Measurements from ENCODE around the gene DUSP1. TPM values are rescaled to one million over a fixed set of nuclear protein-coding genes. Genes with fewer than 3 reads are reported as not detected.

The DUSP1 gene
- total and polyA plus RNA-seq, 10 of the 15 experiments (the other 5 are each of a cell fraction or from before 2014, with no cell fraction given), result 1.4 to 6.2 (median 3.9) TPM

GRCh38 chr5:172728481-172729241 is 42.3 kb downstream of the DUSP1 start (continued):
- TF ChIP-seq POU2F2 (IDR thresholded peaks at IDR 0.05; ENCODE audit: borderline replicate concordance, low read depth, low read length), result no peak
- TF ChIP-seq STAT3 (IDR thresholded peaks at IDR 0.05; ENCODE audit: low read depth, low read length), result no peak
- no peak for TF ChIP-seq TCF3 (IDR thresholded peaks at IDR 0.05; ENCODE audit: borderline replicate concordance, insufficient read depth, low read depth, low read length)
- no peak for TF ChIP-seq SIX5 (IDR thresholded peaks at IDR 0.05; ENCODE audit: low read depth, low read length, severe bottlenecking)

- RAD21 ChIA-PET (ENCODE audit: unreplicated experiment), result no interaction called here
- Histone ChIP-seq H3K9me3 (replicated peaks; ENCODE audit: control insufficient read depth, insufficient read depth, low read length) (no peaks in the 10 kb centered on the region), H3K36me3 (ENCODE audit: control insufficient read depth in 2 of 2, insufficient read depth in 2 of 2, low read length in 1 of 2) (no peaks in the 10 kb centered on the region), H3K79me2 (ENCODE audit: control insufficient read depth, insufficient read depth, low read length) (no peaks in the 10 kb centered on the region), H3K27me3 (replicated peaks in 1 of 2; ENCODE audit: control insufficient read depth in 2 of 2, insufficient read depth in 2 of 2, low read length in 1 of 2) (no peaks in the 10 kb centered on the region; a peak in 1 of 4 replicates), H3K27ac (ENCODE audit: control insufficient read depth, insufficient read depth) (no peak overlapping the region), H3K4me1 (ENCODE audit: control insufficient read depth, insufficient read depth, low read length) (no peaks in the 10 kb centered on the region), H3K4me2 (ENCODE audit: control insufficient read depth, insufficient read depth) (no peak overlapping the region), H4K20me1 (ENCODE audit: control insufficient read depth, insufficient read depth) (no peaks in the 10 kb centered on the region), H3K9ac (ENCODE audit: control insufficient read depth, insufficient read depth, low read length) (no peak overlapping the region), H3K4me3 (no peak overlapping the region), H2AFZ (ENCODE audit: control insufficient read depth, low read depth, low read length) (no peak overlapping the region)
- no TSS peak for BruUV-seq (replicated peaks)
- no peak for DNase-seq (ENCODE audit: low read depth, low spot score)
- CTCF ChIA-PET, result no interaction called here
- WGBS (ENCODE audit: insufficient coverage, insufficient replicate concordance, low lambda C conversion rate, missing lambda C conversion rate), result 44% methylated on average over 7 of the region's 7 CpGs
- SMC1A ChIA-PET (ENCODE audit: uncharacterized antibody, unreplicated experiment), result interaction anchor here (0.6 to 1.6 kb wide), 2 partner anchors 13 to 1051 kb away, joined by 3 read pairs; no protein-coding TSS in a partner anchor
- POLR2A ChIA-PET, result no interaction called here
- in situ Hi-C loops (cut with MboI), result no loop called here
- TF ChIP-seq JUND (IDR thresholded peaks at IDR 0.05; ENCODE audit: low read depth, low read length), result no peak
- no peak for TF ChIP-seq NR2F1 (conservative IDR thresholded peaks at IDR 0.05)
- TF ChIP-seq SREBF1 (IDR thresholded peaks at IDR 0.05; ENCODE audit: low read length), result no peak
- TF ChIP-seq BHLHE40 (IDR thresholded peaks at IDR 0.05; ENCODE audit: borderline replicate concordance in 1 of 2, low read depth in 2 of 2, low read length in 1 of 2), result no peak
- TF ChIP-seq ZNF687 (IDR thresholded peaks at IDR 0.05), result no peak
- TF ChIP-seq BMI1 (IDR thresholded peaks at IDR 0.05; ENCODE audit: borderline replicate concordance), result no peak
- TF ChIP-seq SMC3 (IDR thresholded peaks at IDR 0.05; ENCODE audit: borderline replicate concordance, low read length), result no peak
- TF ChIP-seq EED (IDR thresholded peaks at IDR 0.05; ENCODE audit: low read depth), result no peak
- no peak for TF ChIP-seq ZNF622 (IDR thresholded peaks at IDR 0.05)
- TF ChIP-seq PKNOX1 (IDR thresholded peaks at IDR 0.05), result no peak
- FAIRE-seq, result no peak
- no peak; the same call in 2 of the 3 replicates for ATAC-seq
- intact Hi-C loops (cut with micrococcal nuclease; ENCODE audit: unreplicated experiment), result no loop called here
Measured at GRCh38 chr5:172727551-172727950, 43.4 kb downstream of the DUSP1 start.

Data from GM12878 (cell line).